GM12878 (cell line): ENCODE results near the gene STK32B. TPM values are rescaled to one million over a fixed set of nuclear protein-coding genes. Genes with fewer than 3 reads are reported as not detected.

Source experiments
- ATAC-seq: fragments of 200-7000 bp; cut with Tn5 transposase; 3 replicates; pipeline ENCODE4 v1.9.1; 2020; ENCODE audit warnings: mild to moderate bottlenecking, moderate library complexity
- BruUV-seq: library from RNA; stranded (reverse); fragments of 400-500 nt; replicated peaks from 2 replicates; lab custom pipeline; 2021; lab: Mats Ljungman, UMichigan
- CTCF ChIA-PET: fragments of 300-600 bp; sonication (Branson Sonifier 250); formaldehyde crosslinking; extraction: SDS; loops from one replicate; lab custom pipeline; 2021; ENCODE audit warnings: inconsistent platforms; lab: Yijun Ruan, JAX
- POLR2A ChIA-PET: fragments of 350-600 bp; formaldehyde crosslinking; extraction: SDS; loops from one replicate; lab custom pipeline; 2021; ENCODE audit warnings: inconsistent platforms; lab: Charles Lee
- RAD21 ChIA-PET: fragments of 300-600 bp; sonication (Branson Sonifier 250); formaldehyde crosslinking; loops from one replicate; lab custom pipeline; 2023; ENCODE audit warnings: antibody characterized with exemption; ENCODE audit not compliant: unreplicated experiment; lab: Charles Lee
- SMC1A ChIA-PET: fragments of 300-600 bp; sonication (Branson Sonifier 250); formaldehyde crosslinking; loops from one replicate; lab custom pipeline; 2023; ENCODE audit not compliant: unreplicated experiment, uncharacterized antibody; lab: Charles Lee
- DNase-seq: peaks from one replicate; pipeline ENCODE4 v3.0.0-alpha.2; 2011; ENCODE audit warnings: low read depth, low spot score
- FAIRE-seq: peaks from 3 replicates; lab custom pipeline; 2011; peaks lifted over from hg19 to GRCh38; lab: Jason Lieb, UNC
- H2AFZ ChIP-seq: 2 replicates; pipeline ENCODE4 v1.6.0; 2011; ENCODE audit warnings: low read depth, low read length, control low read depth; ENCODE audit not compliant: control insufficient read depth
- H3K27ac ChIP-seq: 2 replicates; pipeline ENCODE4 v1.5.1; 2011; ENCODE audit warnings: control low read depth; ENCODE audit not compliant: control insufficient read depth, insufficient read depth
- H3K27me3 ChIP-seq, 2 experiments: replicated peaks in 1 of 2; 2 replicates each; pipeline versions ENCODE4 v1.6.0 to v1.6.1; 2011; ENCODE audit warnings: low read length in 1 of 2; ENCODE audit not compliant: control insufficient read depth in 2 of 2, insufficient read depth in 2 of 2
- H3K36me3 ChIP-seq, 2 experiments: 2 replicates each; pipeline ENCODE4 v1.5.1; 2011; ENCODE audit warnings: low read length in 1 of 2; ENCODE audit not compliant: control insufficient read depth in 2 of 2, insufficient read depth in 2 of 2
- H3K4me1 ChIP-seq: 2 replicates; pipeline ENCODE4 v1.6.1; 2011; ENCODE audit warnings: mild to moderate bottlenecking, low read length, moderate library complexity, mixed read lengths; ENCODE audit not compliant: control insufficient read depth, insufficient read depth
- H3K4me2 ChIP-seq: 2 replicates; pipeline ENCODE4 v1.6.0; 2011; ENCODE audit warnings: control low read depth; ENCODE audit not compliant: control insufficient read depth, insufficient read depth
- H3K4me3 ChIP-seq: fragments of 200-600 bp; sonication (generic); 2 replicates; pipeline ENCODE4 v1.5.1; 2016
- H3K79me2 ChIP-seq: 2 replicates; pipeline ENCODE4 v1.6.0; 2011; ENCODE audit warnings: low read length; ENCODE audit not compliant: control insufficient read depth, insufficient read depth
- H3K9ac ChIP-seq: 2 replicates; pipeline ENCODE4 v1.8.0; 2011; ENCODE audit warnings: low read length, control low read depth, mixed read lengths; ENCODE audit not compliant: control insufficient read depth, insufficient read depth
- H3K9me3 ChIP-seq: replicated peaks from 3 replicates; pipeline ENCODE4 v1.5.1; 2011; ENCODE audit warnings: mild to moderate bottlenecking, low read length; ENCODE audit not compliant: control insufficient read depth, insufficient read depth
- H4K20me1 ChIP-seq: 2 replicates; pipeline ENCODE4 v1.6.0; 2011; ENCODE audit not compliant: control insufficient read depth, insufficient read depth
- ASH2L ChIP-seq: fragments of 300-600, 200-600 bp; sonication (generic); IDR thresholded peaks from 2 replicates; pipeline ENCODE4 v1.6.1; 2017; ENCODE audit warnings: low read depth, mild to moderate bottlenecking, borderline replicate concordance
- ATF7 ChIP-seq: fragments of 450-650 bp; IDR thresholded peaks from 2 replicates; pipeline ENCODE4 v1.6.1; 2016; ENCODE audit warnings: low read depth, mild to moderate bottlenecking
- CEBPB ChIP-seq, 2 experiments: fragments of 150-350 bp in 1 of 2; IDR thresholded peaks; 2 replicates each; pipeline ENCODE4 v1.6.1; 2012 to 2014; ENCODE audit warnings: low read depth in 2 of 2, low read length in 2 of 2, borderline replicate concordance in 1 of 2, inconsistent platforms in 1 of 2
- ETV6 ChIP-seq, 2 experiments: fragments of 450-650 bp in 1 of 2; IDR thresholded peaks in 1 of 2; conservative IDR thresholded peaks in 1 of 2; 2 replicates each; pipeline ENCODE4 v1.6.1; 2014; ENCODE audit warnings: antibody characterized with exemption in 1 of 2, borderline replicate concordance in 1 of 2, low read depth in 1 of 2, mild to moderate bottlenecking in 1 of 2, moderate library complexity in 1 of 2
- FOS ChIP-seq: IDR thresholded peaks from 3 replicates; pipeline ENCODE4 v1.6.1; 2011; ENCODE audit warnings: borderline replicate concordance; ENCODE audit not compliant: insufficient read length; ENCODE audit errors: extremely low read depth
- IRF4 ChIP-seq: IDR thresholded peaks from 2 replicates; pipeline ENCODE4 v1.6.1; 2011; ENCODE audit warnings: low read depth, low read length
- MXI1 ChIP-seq: fragments of 150-350 bp; IDR thresholded peaks from 2 replicates; pipeline ENCODE4 v1.6.1; 2011; ENCODE audit warnings: low read depth, mild to moderate bottlenecking, inconsistent platforms, low read length, improper control_type of control experiment
- POLR2AphosphoS5 ChIP-seq: IDR thresholded peaks from 2 replicates; pipeline ENCODE4 v1.6.1; 2011; ENCODE audit warnings: mild to moderate bottlenecking, low read length, inconsistent platforms
- POU2F2 ChIP-seq: IDR thresholded peaks from 3 replicates; pipeline ENCODE4 v1.6.1; 2011; ENCODE audit warnings: low read depth, mild to moderate bottlenecking, low read length, borderline replicate concordance
- STAT3 ChIP-seq: IDR thresholded peaks from 2 replicates; pipeline ENCODE4 v1.6.1; 2011; ENCODE audit warnings: low read depth, low read length, improper control_type of control experiment
- YBX1 ChIP-seq: fragments of 450-650 bp; IDR thresholded peaks from 2 replicates; pipeline ENCODE4 v1.6.1; 2016; ENCODE audit warnings: antibody characterized with exemption
- YY1 ChIP-seq: IDR thresholded peaks from 2 replicates; pipeline ENCODE4 v1.6.1; 2011; ENCODE audit warnings: low read depth, mild to moderate bottlenecking, low read length
- WGBS: methylation state at CpG from one replicate; pipeline ENCODE4 v1.1.6; 2016; ENCODE audit warnings: low lambda C conversion rate; ENCODE audit not compliant: insufficient replicate concordance, insufficient coverage; ENCODE audit errors: missing lambda C conversion rate; 5-methylcytosine and 5-hydroxymethylcytosine counted together
- in situ Hi-C: fragments of 300-500 bp; cut with MboI; formaldehyde crosslinking; loops from 9 replicates; pipeline ENCODE4 v1.14.3; 2018; ENCODE audit warnings: mixed read lengths
- intact Hi-C: fragments of 100-400 bp; cut with micrococcal nuclease; formaldehyde crosslinking; loops from one replicate; pipeline ENCODE4 v1.14.2; 2022; ENCODE audit not compliant: unreplicated experiment
- polyA plus RNA-seq, 11 experiments: library from polyadenylated mRNA; depleted of rRNA in 4 of 11; unstranded in 6 of 11; stranded (reverse) in 5 of 11; fragments of >200 nt; fragmentation: Nextera tagmentation in 4 of 11; fragmentation: Illumina TruSeq in 1 of 11; extraction: Ambion mirVana in 4 of 11; extraction: Trizol in 1 of 11; gene quantifications; 1 replicate in 1 of 11; 2 replicates in 10 of 11; pipeline versions ENCODE4 v1.2.1 to v1.2.3, GENCODE V29; 2011 to 2016; ENCODE audit warnings: inconsistent platforms in 2 of 11, missing spikeins in 2 of 11, low read depth in 1 of 11
- total RNA-seq, 4 experiments: library from RNA; depleted of rRNA in 3 of 4; stranded (reverse); fragments of >200 nt in 3 of 4; fragmentation: Illumina TruSeq in 1 of 4; extraction: Trizol in 1 of 4; gene quantifications; 2 replicates each; pipeline versions ENCODE4 v1.2.1 to v1.2.3, GENCODE V29; 2013 to 2021
- TF ChIP-seq, protein P1 (sequence below): fragments of 450-650 bp; IDR thresholded peaks from 2 replicates; pipeline ENCODE4 v1.6.1; 2017; ENCODE audit warnings: mild to moderate bottlenecking, moderate library complexity
- TF ChIP-seq, protein P2 (sequence below): fragments of 450-650 bp; IDR thresholded peaks from 2 replicates; pipeline ENCODE4 v1.6.1; 2017; ENCODE audit warnings: borderline replicate concordance

STK32B gene
- total and polyA plus RNA-seq, 10 of the 15 experiments (the other 5 are each of a cell fraction or from before 2014, with no cell fraction given) = 0.04 to 0.12 (median 0.08) TPM; not detected in 7

DNA sequence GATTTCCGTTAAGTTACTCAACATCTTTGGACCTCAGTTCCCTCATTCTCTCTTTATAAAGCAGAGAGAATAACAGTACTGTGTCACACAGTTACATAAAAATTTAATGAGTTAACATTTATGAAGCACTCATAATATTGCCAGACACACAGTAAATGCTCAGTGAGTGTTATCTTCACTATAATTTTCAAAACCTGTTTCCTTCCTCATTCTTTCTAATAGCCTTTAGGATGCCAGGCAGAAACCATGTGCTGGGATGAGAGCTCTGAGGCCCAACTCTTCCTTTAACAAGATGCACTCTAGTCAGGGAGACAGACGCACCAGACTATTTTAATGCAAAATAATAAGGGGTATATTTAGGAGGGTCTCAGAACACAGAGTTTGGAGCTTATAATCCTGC is 208.2 kb downstream of the STK32B start:
- Histone ChIP-seq H3K27me3 (no peaks in the 10 kb centered on the region), H3K27ac (no peak overlapping the region), H3K9ac (no peak overlapping the region), H3K4me1 (no peaks in the 10 kb centered on the region), H3K4me2 (no peak overlapping the region), H3K79me2 (no peaks in the 10 kb centered on the region), H3K4me3 (no peak overlapping the region), H4K20me1 (no peaks in the 10 kb centered on the region), H3K36me3 (no peaks in the 10 kb centered on the region), H2AFZ (no peak overlapping the region), H3K9me3 (no peaks in the 10 kb centered on the region)
- ChIA-PET SMC1A (no interaction called here), POLR2A (no interaction called here), CTCF (no interaction called here), RAD21 (no interaction called here)
- intact Hi-C loops (no loop called here), in situ Hi-C loops (no loop called here)
- ATAC-seq (no peak), DNase-seq (no peak), FAIRE-seq (no peak)
- 35% methylated on average over 2 of the region's 2 CpGs for WGBS
- BruUV-seq = no TSS peak
- no peak for TF ChIP-seq MXI1
- TF ChIP-seq, protein P1, sequence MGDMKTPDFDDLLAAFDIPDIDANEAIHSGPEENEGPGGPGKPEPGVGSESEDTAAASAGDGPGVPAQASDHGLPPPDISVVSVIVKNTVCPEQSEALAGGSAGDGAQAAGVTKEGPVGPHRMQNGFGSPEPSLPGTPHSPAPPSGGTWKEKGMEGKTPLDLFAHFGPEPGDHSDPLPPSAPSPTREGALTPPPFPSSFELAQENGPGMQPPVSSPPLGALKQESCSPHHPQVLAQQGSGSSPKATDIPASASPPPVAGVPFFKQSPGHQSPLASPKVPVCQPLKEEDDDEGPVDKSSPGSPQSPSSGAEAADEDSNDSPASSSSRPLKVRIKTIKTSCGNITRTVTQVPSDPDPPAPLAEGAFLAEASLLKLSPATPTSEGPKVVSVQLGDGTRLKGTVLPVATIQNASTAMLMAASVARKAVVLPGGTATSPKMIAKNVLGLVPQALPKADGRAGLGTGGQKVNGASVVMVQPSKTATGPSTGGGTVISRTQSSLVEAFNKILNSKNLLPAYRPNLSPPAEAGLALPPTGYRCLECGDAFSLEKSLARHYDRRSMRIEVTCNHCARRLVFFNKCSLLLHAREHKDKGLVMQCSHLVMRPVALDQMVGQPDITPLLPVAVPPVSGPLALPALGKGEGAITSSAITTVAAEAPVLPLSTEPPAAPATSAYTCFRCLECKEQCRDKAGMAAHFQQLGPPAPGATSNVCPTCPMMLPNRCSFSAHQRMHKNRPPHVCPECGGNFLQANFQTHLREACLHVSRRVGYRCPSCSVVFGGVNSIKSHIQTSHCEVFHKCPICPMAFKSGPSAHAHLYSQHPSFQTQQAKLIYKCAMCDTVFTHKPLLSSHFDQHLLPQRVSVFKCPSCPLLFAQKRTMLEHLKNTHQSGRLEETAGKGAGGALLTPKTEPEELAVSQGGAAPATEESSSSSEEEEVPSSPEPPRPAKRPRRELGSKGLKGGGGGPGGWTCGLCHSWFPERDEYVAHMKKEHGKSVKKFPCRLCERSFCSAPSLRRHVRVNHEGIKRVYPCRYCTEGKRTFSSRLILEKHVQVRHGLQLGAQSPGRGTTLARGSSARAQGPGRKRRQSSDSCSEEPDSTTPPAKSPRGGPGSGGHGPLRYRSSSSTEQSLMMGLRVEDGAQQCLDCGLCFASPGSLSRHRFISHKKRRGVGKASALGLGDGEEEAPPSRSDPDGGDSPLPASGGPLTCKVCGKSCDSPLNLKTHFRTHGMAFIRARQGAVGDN = no peak
- TF ChIP-seq IRF4 = no peak
- no peak for TF ChIP-seq ATF7
- TF ChIP-seq YBX1 = no peak
- no peak for TF ChIP-seq ETV6 (conservative IDR thresholded peaks at IDR 0.05 in 1 of 2, IDR thresholded peaks at IDR 0.05 in 1 of 2; ENCODE audit: borderline replicate concordance in 1 of 2, low read depth in 1 of 2)
- TF ChIP-seq CEBPB (IDR thresholded peaks at IDR 0.05; ENCODE audit: borderline replicate concordance in 1 of 2, low read depth in 2 of 2, low read length in 2 of 2) = no peak
- no peak for TF ChIP-seq FOS
- no peak for TF ChIP-seq YY1
- TF ChIP-seq, protein P2, sequence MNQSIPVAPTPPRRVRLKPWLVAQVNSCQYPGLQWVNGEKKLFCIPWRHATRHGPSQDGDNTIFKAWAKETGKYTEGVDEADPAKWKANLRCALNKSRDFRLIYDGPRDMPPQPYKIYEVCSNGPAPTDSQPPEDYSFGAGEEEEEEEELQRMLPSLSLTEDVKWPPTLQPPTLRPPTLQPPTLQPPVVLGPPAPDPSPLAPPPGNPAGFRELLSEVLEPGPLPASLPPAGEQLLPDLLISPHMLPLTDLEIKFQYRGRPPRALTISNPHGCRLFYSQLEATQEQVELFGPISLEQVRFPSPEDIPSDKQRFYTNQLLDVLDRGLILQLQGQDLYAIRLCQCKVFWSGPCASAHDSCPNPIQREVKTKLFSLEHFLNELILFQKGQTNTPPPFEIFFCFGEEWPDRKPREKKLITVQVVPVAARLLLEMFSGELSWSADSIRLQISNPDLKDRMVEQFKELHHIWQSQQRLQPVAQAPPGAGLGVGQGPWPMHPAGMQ = no peak
- TF ChIP-seq STAT3 = no peak
- TF ChIP-seq ASH2L = no peak
- no peak for TF ChIP-seq POLR2AphosphoS5
- no peak for TF ChIP-seq POU2F2
